Endothelial cell of umbilical vein (primary cell): Measurements from ENCODE around the gene NHERF2. TPM values are rescaled to one million over a fixed set of nuclear protein-coding genes. Genes with fewer than 3 reads are reported as not detected.

Experiments used
- BruUV-seq: library from RNA; stranded (reverse); fragments of 400-500 nt; replicated peaks from 2 replicates; lab custom pipeline; 2021; lab: Mats Ljungman, UMichigan
- CTCF ChIA-PET: fragments of 300-600, 350-600 bp; sonication (Branson Sonifier 250); formaldehyde crosslinking; loops from one replicate; lab custom pipeline; 2021; ENCODE audit warnings: antibody characterized with exemption, inconsistent platforms; lab: Charles Lee
- POLR2A ChIA-PET: fragments of 300-600, 350-600 bp; sonication (Branson Sonifier 250); formaldehyde crosslinking; loops from one replicate; lab custom pipeline; 2021; ENCODE audit warnings: antibody characterized with exemption, inconsistent platforms; lab: Charles Lee
- DNase-seq: peaks from one replicate; pipeline ENCODE4 v3.0.0-alpha.2; 2011; ENCODE audit warnings: low read depth, low spot score
- FAIRE-seq: peaks from 2 replicates; lab custom pipeline; 2011; peaks lifted over from hg19 to GRCh38; lab: Jason Lieb, UNC
- H2AFZ ChIP-seq: 2 replicates; pipeline ENCODE4 v1.6.0; 2012; ENCODE audit warnings: low read depth, low read length, control low read depth, inconsistent platforms
- H3K27ac ChIP-seq: 2 replicates; pipeline ENCODE4 v1.5.1; 2011; ENCODE audit warnings: low read depth, mild to moderate bottlenecking, control low read depth, low read length, moderate library complexity; ENCODE audit not compliant: insufficient read depth
- H3K27me3 ChIP-seq, 2 experiments: 2 replicates each; pipeline versions ENCODE4 v1.6.0 to v1.6.1; 2011; ENCODE audit warnings: low read length in 2 of 2, mixed read lengths in 1 of 2; ENCODE audit not compliant: control insufficient read depth in 2 of 2, insufficient read depth in 2 of 2
- H3K36me3 ChIP-seq, 2 experiments: 2 replicates in 1 of 2; 3 replicates in 1 of 2; pipeline ENCODE4 v1.5.1; 2011; ENCODE audit warnings: low read length in 2 of 2, mild to moderate bottlenecking in 1 of 2, moderate library complexity in 1 of 2; ENCODE audit not compliant: control insufficient read depth in 2 of 2, insufficient read depth in 2 of 2; ENCODE audit errors: extremely low read depth in 1 of 2
- H3K4me1 ChIP-seq: 3 replicates; pipeline ENCODE4 v1.5.1; 2011; ENCODE audit warnings: mild to moderate bottlenecking, low read length; ENCODE audit not compliant: control insufficient read depth, insufficient read depth; ENCODE audit errors: extremely low read depth
- H3K4me2 ChIP-seq: 2 replicates; pipeline ENCODE4 v1.6.1; 2011; ENCODE audit warnings: low read length, control low read depth, mixed read lengths; ENCODE audit not compliant: insufficient read depth
- H3K4me3 ChIP-seq, 3 experiments: fragments of 200-600 bp in 1 of 3; sonication (generic), shearing (Covaris generic) in 1 of 3; replicated peaks in 1 of 3; 2 replicates each; pipeline ENCODE4 v1.5.1; 2011 to 2016; ENCODE audit warnings: control low read depth in 3 of 3, low read length in 3 of 3, mild to moderate bottlenecking in 2 of 3, inconsistent platforms in 1 of 3, low read depth in 1 of 3, moderate library complexity in 1 of 3; ENCODE audit not compliant: insufficient read depth in 1 of 3
- H3K79me2 ChIP-seq: 2 replicates; pipeline ENCODE4 v1.6.0; 2012; ENCODE audit warnings: low read length, inconsistent platforms; ENCODE audit not compliant: control insufficient read depth, insufficient read depth
- H3K9ac ChIP-seq: replicated peaks from 2 replicates; pipeline ENCODE3; 2011; ENCODE audit warnings: low read length, control low read depth; ENCODE audit not compliant: insufficient read depth; ENCODE audit errors: extremely low read depth
- H3K9me1 ChIP-seq: replicated peaks from 3 replicates; pipeline ENCODE4 v1.6.0; 2011; ENCODE audit warnings: mild to moderate bottlenecking, low read length; ENCODE audit not compliant: control insufficient read depth, insufficient read depth; ENCODE audit errors: extremely low read depth
- H3K9me3 ChIP-seq: replicated peaks from 2 replicates; pipeline ENCODE4 v1.5.1; 2012; ENCODE audit warnings: low read length, inconsistent platforms; ENCODE audit not compliant: control insufficient read depth, insufficient read depth
- H4K20me1 ChIP-seq: replicated peaks from 2 replicates; pipeline ENCODE3; 2011; ENCODE audit warnings: mild to moderate bottlenecking, low read length; ENCODE audit not compliant: control insufficient read depth, insufficient read depth; ENCODE audit errors: extremely low read depth
- EZH2 ChIP-seq: IDR thresholded peaks from 2 replicates; pipeline ENCODE4 v1.6.1; 2012; ENCODE audit warnings: borderline replicate concordance, low read depth, mild to moderate bottlenecking, moderate library complexity, low read length, inconsistent platforms; ENCODE audit not compliant: severe bottlenecking
- FOS ChIP-seq: IDR thresholded peaks from 2 replicates; pipeline ENCODE4 v1.6.1; 2011; ENCODE audit warnings: mild to moderate bottlenecking, low read length, moderate library complexity, borderline replicate concordance; ENCODE audit not compliant: insufficient read depth
- GATA2 ChIP-seq: IDR thresholded peaks from 2 replicates; pipeline ENCODE4 v1.7.0; 2011; ENCODE audit warnings: low read depth, mild to moderate bottlenecking, moderate library complexity, mixed read lengths, low read length; ENCODE audit not compliant: insufficient read length, insufficient read depth
- JUN ChIP-seq: IDR thresholded peaks from 2 replicates; pipeline ENCODE4 v1.6.1; 2011; ENCODE audit warnings: borderline replicate concordance, low read depth; ENCODE audit not compliant: insufficient read length, insufficient read depth
- MAX ChIP-seq: IDR thresholded peaks from 2 replicates; pipeline ENCODE4 v1.6.1; 2011; ENCODE audit not compliant: insufficient read depth, insufficient read length
- MYC ChIP-seq: IDR thresholded peaks from one replicate; pipeline ENCODE4 v1.6.1; 2011; ENCODE audit warnings: mild to moderate bottlenecking, low read depth, low read length
- POLR2A ChIP-seq: IDR thresholded peaks from 2 replicates; pipeline ENCODE4 v1.6.1; 2012; ENCODE audit warnings: low read depth, mild to moderate bottlenecking, control low read depth, low read length
- POLR2AphosphoS5 ChIP-seq: IDR thresholded peaks from 2 replicates; pipeline ENCODE4 v1.6.1; 2012; ENCODE audit warnings: low read depth, mild to moderate bottlenecking, control low read depth, low read length, moderate library complexity; ENCODE audit not compliant: insufficient read depth
- dilution Hi-C: fragments of 300-500 bp; cut with MboI; formaldehyde crosslinking; loops from one replicate; pipeline ENCODE4 v1.15.0; 2019; ENCODE audit warnings: low sequenced_read_pairs; ENCODE audit not compliant: extremely low pct_ligation_motif_present
- intact Hi-C: fragments of 100-400 bp; cut with micrococcal nuclease; formaldehyde crosslinking; loops from one replicate; pipeline ENCODE4 v1.10.0; 2022
- polyA plus RNA-seq, 4 experiments: library from polyadenylated mRNA; depleted of rRNA in 3 of 4; stranded (reverse) in 3 of 4; unstranded in 1 of 4; fragments of >200 nt; gene quantifications; 2 replicates each; pipeline versions ENCODE4 v1.2.1 to v1.2.3, GENCODE V29; 2011 to 2012; ENCODE audit warnings: missing spikeins in 1 of 4
- total RNA-seq: library from RNA; stranded (reverse); gene quantifications from 2 replicates; pipeline ENCODE4 v1.2.3, GENCODE V29; 2021
- TF ChIP-seq, protein P1 (sequence below), 2 donors: IDR thresholded peaks; 1 replicate in 1 of 2; 2 replicates in 1 of 2; pipeline ENCODE4 v1.5.1; 2011; ENCODE audit warnings: low read length in 2 of 2, mild to moderate bottlenecking in 2 of 2, moderate library complexity in 2 of 2, control low read depth in 1 of 2, inconsistent platforms in 1 of 2, low read depth in 1 of 2; ENCODE audit not compliant: insufficient read depth in 1 of 2; ENCODE audit errors: extremely low read depth in 1 of 2

Gene NHERF2
- total and polyA plus RNA-seq, 2 donors (not counting 3 experiments of a cell fraction or from before 2014, with no cell fraction given), result 65.2 to 71.2 TPM

DNA sequence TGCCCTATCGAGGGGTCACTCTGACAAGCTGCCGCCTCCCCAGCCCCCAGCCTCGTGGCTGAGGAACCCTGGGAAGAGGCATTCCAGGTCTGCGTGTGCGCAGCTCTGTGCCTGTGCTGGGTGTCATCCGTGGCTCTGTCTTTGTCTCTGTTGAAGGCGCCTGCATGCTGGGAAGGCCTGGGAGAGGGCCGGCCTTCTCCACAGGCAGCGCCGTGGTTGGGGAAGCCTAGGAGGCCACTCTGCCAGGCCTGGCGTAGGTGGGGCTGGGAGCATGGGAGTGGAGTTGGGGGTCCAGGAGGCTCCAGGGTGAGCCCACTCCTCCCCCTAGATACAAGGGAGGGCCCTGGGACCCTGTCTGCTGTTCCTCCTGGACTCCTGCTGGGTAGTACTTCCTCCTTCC is 3.3 kb downstream of the NHERF2 start:
- POLR2A ChIA-PET, result no interaction called here

More for the DNA sequence above, 3.3 kb downstream of the NHERF2 start:
- Histone ChIP-seq H3K4me3 (no peak overlapping the region), H2AFZ (no peak overlapping the region), H3K27ac (no peak overlapping the region), H3K9me3 (no peaks in the 10 kb centered on the region), H3K36me3 (no peaks in the 10 kb centered on the region), H3K9me1 (no peaks in the 10 kb centered on the region), H3K9ac (no peak overlapping the region), H3K27me3 (no peaks in the 10 kb centered on the region), H3K4me2 (no peak overlapping the region), H3K4me1 (peaks cover 48% of the 10 kb centered on the region), H3K79me2 (peaks cover 24% of the 10 kb centered on the region), H4K20me1 (no peaks in the 10 kb centered on the region)
- dilution Hi-C loops (loop anchor here (25.0 kb wide), 1 partner anchor 132 kb away; the partner anchor contains the start of gene TRAF7), intact Hi-C loops (no loop called here)
- TF ChIP-seq POLR2AphosphoS5 (no peak), POLR2A (no peak), JUN (no peak), MYC (no peak), FOS (no peak), GATA2 (no peak), MAX (no peak), EZH2 (no peak)
- TF ChIP-seq, protein P1, sequence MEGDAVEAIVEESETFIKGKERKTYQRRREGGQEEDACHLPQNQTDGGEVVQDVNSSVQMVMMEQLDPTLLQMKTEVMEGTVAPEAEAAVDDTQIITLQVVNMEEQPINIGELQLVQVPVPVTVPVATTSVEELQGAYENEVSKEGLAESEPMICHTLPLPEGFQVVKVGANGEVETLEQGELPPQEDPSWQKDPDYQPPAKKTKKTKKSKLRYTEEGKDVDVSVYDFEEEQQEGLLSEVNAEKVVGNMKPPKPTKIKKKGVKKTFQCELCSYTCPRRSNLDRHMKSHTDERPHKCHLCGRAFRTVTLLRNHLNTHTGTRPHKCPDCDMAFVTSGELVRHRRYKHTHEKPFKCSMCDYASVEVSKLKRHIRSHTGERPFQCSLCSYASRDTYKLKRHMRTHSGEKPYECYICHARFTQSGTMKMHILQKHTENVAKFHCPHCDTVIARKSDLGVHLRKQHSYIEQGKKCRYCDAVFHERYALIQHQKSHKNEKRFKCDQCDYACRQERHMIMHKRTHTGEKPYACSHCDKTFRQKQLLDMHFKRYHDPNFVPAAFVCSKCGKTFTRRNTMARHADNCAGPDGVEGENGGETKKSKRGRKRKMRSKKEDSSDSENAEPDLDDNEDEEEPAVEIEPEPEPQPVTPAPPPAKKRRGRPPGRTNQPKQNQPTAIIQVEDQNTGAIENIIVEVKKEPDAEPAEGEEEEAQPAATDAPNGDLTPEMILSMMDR (IDR thresholded peaks at IDR 0.05; ENCODE audit: extremely low read depth in 1 of 2, insufficient read depth in 1 of 2, low read depth in 1 of 2, low read length in 2 of 2), result no peak
- CTCF ChIA-PET, result interaction anchor here (1.2 kb wide), 1 partner anchor 111 kb away, joined by 8 read pairs; no protein-coding TSS in a partner anchor
- DNase-seq (no peak), FAIRE-seq (no peak)
- BruUV-seq, result no TSS peak
